HG03039 (cell line): ENCODE data around the gene GLTPD2.

Source experiments
- ATAC-seq: cut with Tn5 transposase; IDR thresholded peaks from one replicate; pipeline ENCODE4 v1.9.1; 2021; ENCODE audit warnings: mild to moderate bottlenecking, moderate library complexity; ENCODE audit not compliant: unreplicated experiment

The GLTPD2 gene

DNA sequence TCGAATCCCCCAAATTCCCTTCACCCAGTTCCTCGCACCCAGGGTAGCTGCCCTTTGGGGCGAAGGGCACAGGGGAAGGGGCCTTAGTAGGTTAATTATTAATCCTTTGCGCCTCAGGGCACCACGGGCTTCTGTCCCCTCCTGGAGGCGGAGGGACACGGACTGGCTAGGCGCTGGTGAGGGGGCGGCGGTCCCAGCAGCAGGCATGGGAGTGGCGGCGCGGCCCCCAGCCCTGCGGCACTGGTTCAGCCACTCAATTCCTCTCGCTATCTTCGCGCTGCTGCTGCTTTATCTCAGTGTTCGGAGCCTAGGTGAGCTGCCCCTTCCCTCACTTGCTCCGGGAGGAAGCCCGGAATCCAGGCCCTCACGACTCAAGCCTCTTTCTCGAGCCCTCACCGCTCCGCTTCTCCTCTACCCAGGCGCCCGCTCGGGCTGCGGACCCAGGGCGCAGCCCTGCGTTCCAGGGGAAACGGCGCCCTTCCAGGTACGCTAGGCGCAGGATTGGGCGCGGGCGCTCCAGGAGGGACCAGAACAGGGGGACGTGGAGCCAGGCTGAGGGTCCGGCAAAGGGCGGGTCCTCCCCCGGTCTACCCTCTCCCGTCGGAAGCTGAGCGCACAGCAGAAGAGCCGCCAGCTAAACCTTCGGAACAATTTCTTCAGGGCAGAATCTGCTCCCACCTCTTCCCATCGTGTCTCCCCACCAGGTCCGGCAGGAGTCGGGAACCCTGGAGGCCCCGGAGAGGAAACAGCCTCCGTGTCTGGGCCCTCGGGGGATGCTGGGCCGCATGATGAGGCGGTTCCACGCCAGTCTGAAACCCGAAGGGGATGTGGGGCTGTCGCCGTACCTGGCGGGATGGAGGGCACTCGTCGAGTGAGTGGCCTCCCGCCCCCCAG lies at the start of gene GLTPD2:
GLTPD2 (plus strand) TSS at position 158 of the 894 bp plus-strand sequence; CDS start at position 206, 48 bp downstream.
- ATAC-seq = no peak

DNA sequence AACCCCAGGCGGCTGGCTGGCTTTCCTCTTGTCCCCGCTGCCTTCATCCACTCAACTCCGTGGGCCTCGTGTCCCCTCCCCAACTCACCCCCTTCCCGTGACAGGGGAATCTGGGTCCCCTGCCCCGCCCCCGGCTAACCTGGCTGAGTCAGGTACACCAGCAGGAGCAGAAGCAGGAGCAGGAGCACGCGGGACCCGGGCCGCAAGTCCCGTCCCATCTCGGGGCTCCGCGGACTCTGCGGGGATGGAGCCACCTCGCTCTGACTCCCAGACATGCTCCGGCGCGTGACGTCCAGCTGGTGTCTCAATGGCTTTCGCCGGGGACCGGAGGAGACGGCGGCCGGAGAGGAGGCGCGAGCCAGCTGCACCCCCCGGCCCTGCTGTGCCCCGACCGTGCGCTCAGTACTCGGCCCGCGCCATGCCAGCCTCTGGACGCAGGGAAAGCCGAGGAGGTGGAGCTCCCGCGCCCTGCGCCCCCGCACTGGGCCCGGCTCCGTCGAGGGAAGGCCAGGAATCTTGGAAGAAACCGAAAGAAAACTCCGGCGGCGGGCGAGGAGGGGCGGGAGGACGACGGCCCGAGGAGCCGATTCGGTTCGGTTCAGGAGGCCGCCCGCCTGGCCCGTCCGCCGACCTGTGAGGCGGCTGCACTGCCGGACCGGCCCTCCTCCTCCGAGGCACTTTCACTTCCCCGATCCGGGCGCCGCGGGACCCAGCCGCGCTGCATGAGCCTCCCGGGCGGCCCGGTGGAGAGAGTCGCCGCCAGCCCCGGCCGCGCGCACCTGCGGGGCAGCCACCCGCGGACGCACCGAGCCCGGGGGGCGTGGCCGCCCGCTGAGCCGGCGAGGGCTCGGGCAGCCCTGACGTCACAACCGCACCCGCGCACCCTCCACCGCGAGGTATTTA lies 49.4 kb upstream of the GLTPD2 start, which contains the start of the genes CXCL16 and ZMYND15:
CXCL16 (minus strand) TSS at position 807 of the 903 bp plus-strand sequence; CDS start at position 218, 589 bp downstream.
ZMYND15 (plus strand) TSS at position 712 of the 903 bp plus-strand sequence. CDS start 716 bp downstream, outside the sequence.
- ATAC-seq = no peak

- no peak for ATAC-seq
Measured at GRCh38 chr17:4740025-4740351, 48.8 kb upstream of the GLTPD2 start.

- ATAC-seq = no peak
Measured at GRCh38 chr17:4740584-4740983, 48.2 kb upstream of the GLTPD2 start.

DNA sequence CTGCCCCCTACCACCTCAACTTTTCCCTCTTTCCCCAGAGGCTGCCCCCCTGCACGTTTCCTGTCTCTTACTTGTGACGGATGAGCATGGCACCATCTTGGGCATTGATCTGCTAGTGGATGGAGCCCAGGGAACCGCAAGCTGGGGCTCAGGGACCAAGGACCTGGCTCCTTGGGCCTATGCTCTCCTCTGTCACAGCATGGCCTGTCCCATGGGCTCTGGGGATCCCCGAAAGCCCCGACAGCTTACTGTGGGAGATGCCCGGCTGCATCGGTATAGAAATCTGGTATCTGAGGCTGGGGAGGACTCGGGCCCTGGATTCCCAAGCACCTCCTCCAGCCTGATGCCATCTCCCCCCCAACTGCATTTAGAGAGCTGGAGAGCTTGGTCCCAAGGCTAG lies 47.2 kb upstream of the GLTPD2 start:
- no peak for ATAC-seq

DNA sequence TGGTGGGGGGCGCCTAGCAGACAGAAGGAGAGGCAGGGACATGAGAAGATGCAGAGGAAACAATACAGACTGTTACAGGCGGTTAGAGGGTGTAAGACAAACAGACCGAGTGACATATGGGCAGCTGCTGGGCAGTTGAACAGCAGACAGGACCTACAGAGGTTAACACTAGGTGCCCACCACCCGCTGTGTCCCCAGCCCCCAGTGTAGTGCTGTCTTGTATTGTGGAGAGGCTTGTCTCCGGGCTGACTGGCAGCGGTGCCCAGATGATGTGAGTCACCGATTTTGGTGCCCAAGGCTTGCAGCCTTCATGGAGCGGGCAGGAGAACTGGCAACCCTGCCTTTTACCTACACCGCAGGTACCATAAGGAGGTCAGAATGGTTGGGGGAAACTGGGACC lies 46.6 kb upstream of the GLTPD2 start:
- no peak for ATAC-seq

- ATAC-seq = no peak
Measured at GRCh38 chr17:4742629-4743028, 46.1 kb upstream of the GLTPD2 start.

GRCh38 chr17:4743216-4743615 lies 45.5 kb upstream of the GLTPD2 start:
- ATAC-seq = no peak

DNA sequence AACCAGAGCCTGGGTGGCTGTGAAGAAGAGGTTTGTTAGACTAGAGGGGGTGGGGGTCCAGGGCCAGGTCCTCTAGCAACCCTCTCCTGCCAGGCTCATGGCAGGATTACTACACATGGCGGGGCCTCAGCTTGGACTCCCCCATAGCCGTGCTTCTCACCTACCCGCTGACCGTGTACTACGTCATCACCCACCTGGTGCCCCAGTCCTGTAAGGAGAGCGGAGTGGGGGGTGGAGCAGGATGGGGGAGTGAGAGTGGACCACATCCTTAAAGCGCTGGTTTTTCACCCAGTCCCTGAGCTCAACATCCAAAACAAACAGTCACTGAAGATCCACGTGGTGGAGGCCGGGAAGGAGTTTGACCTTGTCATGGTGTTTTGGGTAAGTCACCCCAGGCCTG lies 44.9 kb upstream of the GLTPD2 start:
- ATAC-seq = no peak

- ATAC-seq = no peak
Measured at GRCh38 chr17:4744999-4745969, 43.5 kb upstream of the GLTPD2 start.

- no peak for ATAC-seq
Measured at GRCh38 chr17:4747847-4748246, 40.9 kb upstream of the GLTPD2 start.

GRCh38 chr17:4748686-4749085 lies 40.1 kb upstream of the GLTPD2 start:
- ATAC-seq = no peak

DNA sequence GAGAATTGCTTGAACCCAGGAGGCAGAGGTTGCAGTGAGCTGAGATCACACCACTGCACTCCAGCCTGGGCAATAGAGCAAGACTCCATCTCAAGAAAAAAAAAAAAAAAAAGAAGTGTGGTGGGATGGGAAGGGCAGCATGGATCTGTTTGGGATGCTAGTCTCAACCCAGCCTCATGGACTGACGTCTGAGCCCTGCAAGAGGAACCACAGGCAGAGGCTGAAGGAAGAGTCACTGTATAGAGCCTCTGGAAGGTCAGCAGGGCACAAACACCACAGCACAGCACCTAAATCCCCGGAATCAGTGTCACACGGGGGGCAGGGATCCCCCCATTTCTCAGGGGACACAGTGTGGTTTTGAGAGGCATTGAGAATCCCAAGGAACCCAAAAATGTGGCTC lies 38.2 kb upstream of the GLTPD2 start:
- ATAC-seq = no peak

DNA sequence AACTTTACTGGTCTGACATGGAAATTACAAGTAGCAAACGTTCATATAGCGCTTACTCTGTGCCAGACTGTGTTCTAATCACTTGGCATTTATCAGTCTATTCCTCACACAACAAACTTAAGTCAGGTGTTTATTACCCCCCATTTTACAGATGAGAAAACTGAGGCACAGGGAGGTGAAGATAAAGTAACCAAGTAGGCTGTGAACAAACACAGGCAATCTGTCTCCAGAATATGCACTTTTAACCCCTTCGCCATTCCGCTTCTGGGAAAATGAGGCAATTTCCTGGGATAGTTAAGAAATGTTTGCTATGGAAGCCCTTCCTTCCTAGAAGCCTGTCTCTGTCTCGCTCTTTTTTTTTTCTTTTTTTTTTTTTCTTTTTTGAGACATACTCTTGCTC lies 36.8 kb upstream of the GLTPD2 start:
- no peak for ATAC-seq

GRCh38 chr17:4753392-4753791 lies 35.4 kb upstream of the GLTPD2 start:
- no peak for ATAC-seq

- ATAC-seq = no peak
Measured at GRCh38 chr17:4759776-4760236, 29.0 kb upstream of the GLTPD2 start.

DNA sequence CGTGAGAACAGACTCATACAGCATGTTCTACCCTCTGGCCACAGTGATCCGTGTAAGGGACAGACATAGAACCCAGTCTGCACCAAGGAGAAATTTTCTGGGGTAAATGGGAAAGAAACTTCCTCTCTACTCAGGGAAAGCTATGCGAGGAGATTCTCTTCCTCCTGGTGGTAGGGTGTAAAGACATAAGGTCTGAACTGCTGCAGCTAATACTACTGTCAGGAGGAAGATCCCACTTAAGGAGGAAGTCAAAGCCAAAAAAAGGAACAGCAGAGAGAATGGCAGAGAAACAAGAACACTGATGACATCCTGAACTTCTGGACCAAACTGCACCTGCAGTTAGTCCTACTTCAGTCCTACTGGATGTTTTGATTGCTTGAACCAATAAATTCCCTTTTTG lies 24.2 kb upstream of the GLTPD2 start:
- no peak for ATAC-seq

DNA sequence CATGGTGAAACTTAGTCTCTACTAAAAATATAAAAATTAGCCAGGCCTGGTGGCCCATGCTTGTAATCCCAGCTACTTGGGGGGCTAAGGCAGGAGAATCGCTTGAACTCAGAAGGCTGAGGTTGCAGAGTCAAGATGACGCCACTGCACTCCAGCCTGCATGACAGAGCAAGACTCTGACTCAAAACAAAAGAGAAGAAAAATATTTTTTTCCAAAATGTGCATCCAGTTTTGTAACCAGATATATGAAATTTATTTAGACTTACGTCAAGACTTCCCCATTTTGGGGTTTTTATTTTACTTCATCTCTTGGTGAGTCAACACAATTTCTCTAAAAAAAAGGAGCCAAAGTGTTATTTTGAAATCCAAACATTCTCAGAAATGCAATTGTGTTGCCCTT lies 22.6 kb upstream of the GLTPD2 start:
- ATAC-seq = no peak

- ATAC-seq = no peak
Measured at GRCh38 chr17:4766723-4767122, 22.0 kb upstream of the GLTPD2 start.

DNA sequence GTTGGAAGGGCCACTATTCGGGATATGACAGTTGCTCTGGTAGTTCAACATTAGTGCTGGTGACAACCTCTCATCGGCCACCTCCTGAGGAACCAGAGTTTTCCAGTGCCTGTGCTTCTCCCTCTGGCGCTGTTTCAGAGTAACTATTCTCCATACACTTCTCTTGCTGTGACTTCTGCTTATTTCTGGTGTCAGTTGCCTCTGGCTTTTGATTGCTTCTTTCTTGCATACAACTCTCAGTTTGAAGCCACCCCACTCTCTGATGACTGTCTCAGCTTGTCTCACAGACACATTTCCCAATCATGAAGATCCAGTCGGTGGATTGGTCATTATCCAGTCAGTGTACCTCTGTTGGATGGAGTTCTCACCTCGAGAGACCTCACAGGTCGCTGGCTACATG lies 20.5 kb upstream of the GLTPD2 start:
- ATAC-seq = no peak
